Endothelial cell of umbilical vein (primary cell): ENCODE results near the gene CYP2S1.

Source experiments
- EZH2 ChIP-seq: IDR thresholded peaks from 2 replicates; pipeline ENCODE4 v1.6.1; 2012; ENCODE audit warnings: borderline replicate concordance, low read depth, mild to moderate bottlenecking, moderate library complexity, low read length, inconsistent platforms; ENCODE audit not compliant: severe bottlenecking
- FOS ChIP-seq: IDR thresholded peaks from 2 replicates; pipeline ENCODE4 v1.6.1; 2011; ENCODE audit warnings: mild to moderate bottlenecking, low read length, moderate library complexity, borderline replicate concordance; ENCODE audit not compliant: insufficient read depth
- JUN ChIP-seq: IDR thresholded peaks from 2 replicates; pipeline ENCODE4 v1.6.1; 2011; ENCODE audit warnings: borderline replicate concordance, low read depth; ENCODE audit not compliant: insufficient read length, insufficient read depth
- POLR2A ChIP-seq: IDR thresholded peaks from 2 replicates; pipeline ENCODE4 v1.6.1; 2012; ENCODE audit warnings: low read depth, mild to moderate bottlenecking, control low read depth, low read length
- POLR2AphosphoS5 ChIP-seq: IDR thresholded peaks from 2 replicates; pipeline ENCODE4 v1.6.1; 2012; ENCODE audit warnings: low read depth, mild to moderate bottlenecking, control low read depth, low read length, moderate library complexity; ENCODE audit not compliant: insufficient read depth
- TF ChIP-seq, protein P1 (sequence below), 2 donors: IDR thresholded peaks; 1 replicate in 1 of 2; 2 replicates in 1 of 2; pipeline ENCODE4 v1.5.1; 2011; ENCODE audit warnings: low read length in 2 of 2, mild to moderate bottlenecking in 2 of 2, moderate library complexity in 2 of 2, control low read depth in 1 of 2, inconsistent platforms in 1 of 2, low read depth in 1 of 2; ENCODE audit not compliant: insufficient read depth in 1 of 2; ENCODE audit errors: extremely low read depth in 1 of 2

DNA sequence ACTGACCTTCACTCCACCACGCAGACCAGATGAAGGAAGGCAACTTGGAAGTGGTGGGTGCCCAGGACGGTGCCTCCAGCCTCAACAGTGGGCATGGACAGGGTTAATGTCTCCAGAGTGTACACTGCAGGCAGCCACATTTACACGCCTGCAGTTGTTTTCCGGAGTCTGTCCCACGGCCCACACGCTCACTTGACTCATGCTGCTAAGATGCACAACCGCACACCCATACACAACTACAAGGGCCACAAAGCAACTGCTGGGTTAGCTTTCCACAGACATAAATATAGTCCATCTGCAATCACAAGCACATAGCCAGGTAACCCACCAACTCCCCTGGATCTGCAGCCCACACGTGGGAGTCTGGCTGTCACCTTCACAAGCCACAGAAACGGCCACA is 13.4 kb downstream of the CYP2S1 start:
- TF ChIP-seq POLR2A (no peak), JUN (no peak), FOS (no peak), EZH2 (no peak), POLR2AphosphoS5 (no peak)
- TF ChIP-seq, protein P1, sequence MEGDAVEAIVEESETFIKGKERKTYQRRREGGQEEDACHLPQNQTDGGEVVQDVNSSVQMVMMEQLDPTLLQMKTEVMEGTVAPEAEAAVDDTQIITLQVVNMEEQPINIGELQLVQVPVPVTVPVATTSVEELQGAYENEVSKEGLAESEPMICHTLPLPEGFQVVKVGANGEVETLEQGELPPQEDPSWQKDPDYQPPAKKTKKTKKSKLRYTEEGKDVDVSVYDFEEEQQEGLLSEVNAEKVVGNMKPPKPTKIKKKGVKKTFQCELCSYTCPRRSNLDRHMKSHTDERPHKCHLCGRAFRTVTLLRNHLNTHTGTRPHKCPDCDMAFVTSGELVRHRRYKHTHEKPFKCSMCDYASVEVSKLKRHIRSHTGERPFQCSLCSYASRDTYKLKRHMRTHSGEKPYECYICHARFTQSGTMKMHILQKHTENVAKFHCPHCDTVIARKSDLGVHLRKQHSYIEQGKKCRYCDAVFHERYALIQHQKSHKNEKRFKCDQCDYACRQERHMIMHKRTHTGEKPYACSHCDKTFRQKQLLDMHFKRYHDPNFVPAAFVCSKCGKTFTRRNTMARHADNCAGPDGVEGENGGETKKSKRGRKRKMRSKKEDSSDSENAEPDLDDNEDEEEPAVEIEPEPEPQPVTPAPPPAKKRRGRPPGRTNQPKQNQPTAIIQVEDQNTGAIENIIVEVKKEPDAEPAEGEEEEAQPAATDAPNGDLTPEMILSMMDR (IDR thresholded peaks at IDR 0.05; ENCODE audit: extremely low read depth in 1 of 2, insufficient read depth in 1 of 2, low read depth in 1 of 2, low read length in 2 of 2): no peak
